OCI-LY3 (cell line): ENCODE measurements around the gene UBE2D3.

Experiments
- H2AFZ ChIP-seq: fragments of 200-600, 300-600 bp; shearing (Covaris generic); 2 replicates; pipeline ENCODE4 v1.6.0; 2014; ENCODE audit warnings: antibody characterized with exemption, low read depth, low read length
- H3K27ac ChIP-seq: fragments of 200-600, 300-600 bp; sonication (generic); 2 replicates; pipeline ENCODE4 v1.5.1; 2014; ENCODE audit warnings: mild to moderate bottlenecking, low read length, moderate library complexity, mixed read lengths
- H3K27me3 ChIP-seq: fragments of 200-600, 300-600 bp; sonication (generic); 2 replicates; pipeline ENCODE4 v1.6.1; 2014; ENCODE audit warnings: low read depth, low read length, mixed read lengths
- H3K36me3 ChIP-seq: fragments of 200-600, 300-600 bp; sonication (generic); replicated peaks from 2 replicates; pipeline ENCODE3; 2014; ENCODE audit warnings: low read depth, low read length, mixed read lengths
- H3K4me1 ChIP-seq: fragments of 300-600, 200-600 bp; sonication (generic); 2 replicates; pipeline ENCODE4 v1.6.1; 2014; ENCODE audit warnings: low read length, mixed read lengths
- H3K4me2 ChIP-seq: fragments of 200-600, 300-600 bp; sonication (generic); 2 replicates; pipeline ENCODE4 v1.6.1; 2014; ENCODE audit warnings: low read length, mixed read lengths
- H3K4me3 ChIP-seq: fragments of 300-600, 200-600 bp; sonication (generic); 2 replicates; pipeline ENCODE4 v1.5.1; 2014; ENCODE audit warnings: antibody characterized with exemption, mild to moderate bottlenecking, low read length, moderate library complexity
- H3K79me2 ChIP-seq: fragments of 300-600, 200-600 bp; shearing (Covaris generic); 2 replicates; pipeline ENCODE4 v1.6.1; 2014; ENCODE audit warnings: mild to moderate bottlenecking, low read length, mixed read lengths
- H3K9ac ChIP-seq: fragments of 300-600, 200-600 bp; shearing (Covaris generic); 2 replicates; pipeline ENCODE4 v1.6.0; 2014; ENCODE audit warnings: mild to moderate bottlenecking, low read length, moderate library complexity
- H3K9me3 ChIP-seq: fragments of 200-600, 300-600 bp; shearing (Covaris generic); 2 replicates; pipeline ENCODE4 v1.6.1; 2014; ENCODE audit warnings: low read length, mixed read lengths; ENCODE audit not compliant: insufficient read depth
- H4K20me1 ChIP-seq: fragments of 200-600, 300-600 bp; sonication (generic); 2 replicates; pipeline ENCODE4 v1.6.1; 2016; ENCODE audit warnings: low read length, mixed read lengths; ENCODE audit not compliant: insufficient read depth
- CTCF ChIP-seq: fragments of 200-600, 300-600 bp; sonication (generic); IDR thresholded peaks from 2 replicates; pipeline ENCODE4 v1.5.1; 2014; ENCODE audit warnings: antibody characterized with exemption, low read length, low read depth
- EZH2phosphoT487 ChIP-seq: fragments of 200-600 bp; shearing (Covaris generic); IDR thresholded peaks from 2 replicates; pipeline ENCODE4 v1.6.1; 2018; ENCODE audit warnings: antibody characterized with exemption, mixed run types, low read depth

UBE2D3 gene

GRCh38 chr4:102792361-102792936 is 34.9 kb downstream of the UBE2D3 start:
- Histone ChIP-seq H3K4me2 (no peak overlapping the region), H2AFZ (no peak overlapping the region), H3K79me2 (0 out of 2 replicates have a peak, but pooled peaks cover 5% of the 10 kb centered on the region), H3K27me3 (no peaks in the 10 kb centered on the region), H4K20me1 (peaks cover 17% of the 10 kb centered on the region), H3K9me3 (no peaks in the 10 kb centered on the region), H3K4me1 (no peaks in the 10 kb centered on the region), H3K27ac (no peak overlapping the region), H3K9ac (no peak overlapping the region), H3K4me3 (no peak overlapping the region), H3K36me3 (peaks cover 41% of the 10 kb centered on the region)
- TF ChIP-seq CTCF, result no peak
- no peak for TF ChIP-seq EZH2phosphoT487

GRCh38 chr4:102791318-102791835 is 36.0 kb downstream of the UBE2D3 start:
- no peak overlapping the region for H3K4me3 ChIP-seq
- H3K9ac ChIP-seq, result no peak overlapping the region
- H3K4me1 ChIP-seq, result no peaks in the 10 kb centered on the region
- H3K79me2 ChIP-seq, result 0 out of 2 replicates have a peak, but pooled peaks cover 5% of the 10 kb centered on the region
- no peaks in the 10 kb centered on the region for H3K27me3 ChIP-seq
- peaks cover 39% of the 10 kb centered on the region for H3K36me3 ChIP-seq
- peaks cover 13% of the 10 kb centered on the region for H4K20me1 ChIP-seq
- H2AFZ ChIP-seq, result no peak overlapping the region
- H3K9me3 ChIP-seq, result no peaks in the 10 kb centered on the region
- no peak overlapping the region for H3K27ac ChIP-seq
- TF ChIP-seq EZH2phosphoT487, result no peak
- no peak for TF ChIP-seq CTCF
- no peak overlapping the region for H3K4me2 ChIP-seq

GRCh38 chr4:102789317-102789717 is 38.0 kb downstream of the UBE2D3 start:
- no peak overlapping the region for H2AFZ ChIP-seq
- 0 out of 2 replicates have a peak, but pooled peaks cover 4% of the 10 kb centered on the region for H4K20me1 ChIP-seq
- H3K27ac ChIP-seq, result no peak overlapping the region
- no peaks in the 10 kb centered on the region for H3K9me3 ChIP-seq
- H3K36me3 ChIP-seq, result peaks cover 22% of the 10 kb centered on the region
- no peak overlapping the region for H3K9ac ChIP-seq
- TF ChIP-seq CTCF (no peak), EZH2phosphoT487 (no peak)
- no peak overlapping the region for H3K4me3 ChIP-seq
- no peaks in the 10 kb centered on the region for H3K27me3 ChIP-seq
- no peaks in the 10 kb centered on the region for H3K79me2 ChIP-seq
- no peak overlapping the region for H3K4me2 ChIP-seq
- H3K4me1 ChIP-seq, result no peaks in the 10 kb centered on the region

GRCh38 chr4:102787944-102788343 is 39.4 kb downstream of the UBE2D3 start:
- 0 out of 2 replicates have a peak, but pooled peaks cover 3% of the 10 kb centered on the region for H4K20me1 ChIP-seq
- peaks cover 16% of the 10 kb centered on the region for H3K36me3 ChIP-seq
- H3K9me3 ChIP-seq, result no peaks in the 10 kb centered on the region
- no peak overlapping the region for H3K4me2 ChIP-seq
- H3K9ac ChIP-seq, result no peak overlapping the region
- H3K27ac ChIP-seq, result no peak overlapping the region
- H3K79me2 ChIP-seq, result no peaks in the 10 kb centered on the region
- no peaks in the 10 kb centered on the region for H3K4me1 ChIP-seq
- no peak overlapping the region for H2AFZ ChIP-seq
- no peak overlapping the region for H3K4me3 ChIP-seq
- no peaks in the 10 kb centered on the region for H3K27me3 ChIP-seq
- TF ChIP-seq EZH2phosphoT487, result no peak
- TF ChIP-seq CTCF, result no peak
